Measurements from ENCODE around the gene SNRPB.

DNA sequence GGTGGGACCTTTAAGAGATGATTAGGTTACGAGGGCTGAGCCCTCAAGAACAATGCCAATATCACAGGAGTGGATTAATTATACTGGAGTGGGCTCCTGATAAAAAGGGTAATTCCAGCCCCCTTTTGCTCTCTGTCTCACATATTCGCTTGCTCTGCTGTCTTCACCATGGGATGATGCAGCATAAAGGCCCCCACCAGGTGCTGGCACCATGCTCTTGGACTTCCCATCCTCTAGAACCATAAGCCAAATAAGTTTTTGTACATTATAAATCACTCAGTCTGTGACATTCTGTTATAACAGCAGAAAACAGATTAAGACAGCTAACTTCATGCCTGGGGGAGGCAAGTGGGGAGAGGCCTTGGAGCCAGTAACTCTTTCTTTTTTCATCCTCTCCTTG is 9.8 kb upstream of the SNRPB start:
- TF ChIP-seq POLR2AphosphoS5 (IDR thresholded peaks at IDR 0.05) (no peak), POLR2A (IDR thresholded peaks at IDR 0.05) (no peak), CTCF (IDR thresholded peaks at IDR 0.05) (no peak), EP300 (IDR thresholded peaks at IDR 0.05) (no peak)
